ENCODE data around the gene PCSK4. TPM values are rescaled to one million over a fixed set of nuclear protein-coding genes. Genes with fewer than 3 reads are reported as not detected.
A peak's percentile ranks its signal among the peaks of the same experiment; 100 is the strongest.

PCSK4 gene
- total and polyA plus RNA-seq, 9 of the 15 experiments (the other 6 are each of a cell fraction or from before 2014, with no cell fraction given), result 0.01 to 9.1 (median 2.1) TPM; not detected in 1

GRCh38 chr19:1441022-1441426 is 49.1 kb downstream of the PCSK4 start (continued):
- TF ChIP-seq ZBTB5 (IDR thresholded peaks at IDR 0.05) (no peak), JUND (IDR thresholded peaks at IDR 0.05; ENCODE audit: borderline replicate concordance, low read depth, low read length) (no peak), JUND (tag; IDR thresholded peaks at IDR 0.05; ENCODE audit: borderline replicate concordance, low read depth, low read length) (no peak), ZEB2 (IDR thresholded peaks at IDR 0.05) (no peak), TAF9B (IDR thresholded peaks at IDR 0.05; ENCODE audit: partially characterized antibody) (no peak), ZNF224 (CRISPR knock-in tag; IDR thresholded peaks at IDR 0.05) (no peak), JUNB (CRISPR knock-in tag; conservative IDR thresholded peaks at IDR 0.05) (no peak), RBM25 (IDR thresholded peaks at IDR 0.05; ENCODE audit: low read depth, low read length, severe bottlenecking) (no peak), TCF3 (CRISPR knock-in tag; IDR thresholded peaks at IDR 0.05) (no peak), MAZ (CRISPR knock-in tag; conservative IDR thresholded peaks at IDR 0.05 in 1 of 2, IDR thresholded peaks at IDR 0.05 in 1 of 2) (no peak), SAP30 (IDR thresholded peaks at IDR 0.05; ENCODE audit: borderline replicate concordance, insufficient read depth, low read depth, low read length, poor library complexity, severe bottlenecking) (no peak), LARP7 (IDR thresholded peaks at IDR 0.05) (no peak), POLR2AphosphoS5 (IDR thresholded peaks at IDR 0.05; ENCODE audit: control insufficient read depth, insufficient read depth, low read depth, low read length) (no peak), RBFOX2 (IDR thresholded peaks at IDR 0.05; ENCODE audit: low read depth, low read length) (peak; percentile 60), EGR1 (conservative IDR thresholded peaks at IDR 0.05) (no peak), UBTF (IDR thresholded peaks at IDR 0.05; ENCODE audit: borderline replicate concordance in 1 of 2, low read depth in 2 of 2, low read length in 2 of 2) (no peak), RFX7 (CRISPR knock-in tag; IDR thresholded peaks at IDR 0.05) (no peak), MEF2A (IDR thresholded peaks at IDR 0.05; ENCODE audit: control insufficient read depth, low read depth, low read length) (no peak), IRF2 (CRISPR knock-in tag; IDR thresholded peaks at IDR 0.05) (0 out of 2 replicates have a peak, but pooled peaks have one; percentile 23), ZNF41 (CRISPR knock-in tag; conservative IDR thresholded peaks at IDR 0.05) (no peak), ZBTB49 (CRISPR knock-in tag; IDR thresholded peaks at IDR 0.05; ENCODE audit: borderline replicate concordance) (no peak), SPI1 (IDR thresholded peaks at IDR 0.05; ENCODE audit: borderline replicate concordance, low read depth, low read length) (no peak), POLR2AphosphoS2 (IDR thresholded peaks at IDR 0.05; ENCODE audit: low read length) (0 out of 2 replicates have a peak, but pooled peaks have one; percentile 38), PRMT5 (CRISPR knock-in tag; IDR thresholded peaks at IDR 0.05) (no peak)
